Fibroblast of the conjunctiva (primary cell): ENCODE results near the gene RALGPS1.
A peak's percentile ranks its signal among the peaks of the same experiment; 100 is the strongest.

ENCODE experiments used
- DNase-seq: peaks from one replicate; pipeline ENCODE4 v3.0.0-alpha.2; 2010; ENCODE audit warnings: low read depth

RALGPS1 gene

DNA sequence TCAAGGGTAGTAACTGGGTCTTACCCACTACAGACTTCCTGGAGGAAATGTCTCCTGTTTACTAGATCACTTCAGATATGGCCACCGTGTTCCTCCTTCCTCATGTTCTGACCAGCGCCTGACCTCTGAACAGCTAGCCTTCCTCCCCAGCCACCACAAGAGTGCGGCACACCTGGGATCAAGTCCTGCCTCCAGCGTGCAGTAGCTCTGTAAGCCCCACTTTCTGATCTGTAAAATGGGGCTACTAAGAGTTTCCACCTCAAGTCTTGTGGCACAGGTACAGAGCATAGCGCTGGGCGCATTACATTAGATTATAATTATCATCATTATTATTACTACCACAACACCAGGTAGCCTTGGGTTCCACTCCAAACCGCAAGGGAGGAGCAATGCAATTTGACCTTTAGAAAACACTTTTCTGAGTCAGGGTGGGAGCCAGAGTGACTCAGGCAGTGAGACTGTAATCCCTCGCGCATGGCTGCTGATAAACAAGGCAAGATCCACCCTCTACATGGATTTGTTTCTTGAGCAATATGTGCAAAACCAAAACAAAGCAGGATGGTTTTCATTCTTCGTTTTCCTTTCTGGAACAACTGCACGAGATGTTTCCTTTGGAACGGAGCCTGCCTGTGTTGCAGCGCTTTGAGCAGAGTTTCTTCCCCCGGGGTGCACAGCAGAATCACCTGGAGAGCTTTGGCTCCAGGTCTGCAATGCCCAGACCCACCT lies 272.8 kb downstream of the RALGPS1 start:
- DNase-seq = peak; percentile 97

DNA sequence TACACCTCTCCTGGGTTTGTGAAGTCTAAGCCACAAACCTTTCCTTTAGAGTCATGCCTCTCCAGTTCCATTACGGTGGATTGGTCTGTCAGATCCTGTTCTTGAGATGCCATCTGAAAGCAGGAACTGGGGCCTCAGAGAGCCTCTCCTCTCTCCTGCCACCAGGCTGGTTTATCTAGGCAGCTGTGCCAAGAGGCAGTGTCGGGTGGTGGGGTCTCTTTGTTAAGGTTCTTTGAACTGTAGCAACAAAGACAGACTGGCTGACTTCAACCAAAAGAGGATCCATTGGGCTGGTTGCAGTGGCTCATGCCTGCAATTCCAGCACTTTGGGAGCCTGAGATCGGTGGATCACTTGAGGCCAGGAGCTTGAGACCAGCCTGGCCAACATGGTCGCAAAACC lies 273.8 kb downstream of the RALGPS1 start:
- no peak for DNase-seq

DNA sequence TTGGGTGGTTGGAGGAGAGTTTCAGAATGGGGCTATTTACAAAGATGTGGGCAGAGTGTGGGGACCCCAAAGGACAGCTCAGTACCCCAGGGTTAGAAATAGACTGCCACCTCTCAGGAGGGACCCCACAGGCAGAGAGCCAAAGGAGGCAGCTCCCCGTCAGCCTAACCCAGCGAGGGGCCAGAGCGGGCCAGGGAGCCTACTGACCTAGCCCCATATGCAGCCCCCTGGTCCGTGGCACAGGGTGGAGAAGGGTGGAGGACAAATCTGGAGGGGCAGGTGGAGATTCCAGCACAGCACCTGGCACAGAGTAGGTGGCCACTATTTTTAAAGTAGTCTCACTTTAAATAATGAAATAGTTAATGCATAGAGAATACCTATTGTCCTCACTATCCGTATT lies 275.0 kb downstream of the RALGPS1 start:
- DNase-seq = no peak

- DNase-seq = no peak
Measured at GRCh38 chr9:127192744-127193143, 278.2 kb downstream of the RALGPS1 start.

DNA sequence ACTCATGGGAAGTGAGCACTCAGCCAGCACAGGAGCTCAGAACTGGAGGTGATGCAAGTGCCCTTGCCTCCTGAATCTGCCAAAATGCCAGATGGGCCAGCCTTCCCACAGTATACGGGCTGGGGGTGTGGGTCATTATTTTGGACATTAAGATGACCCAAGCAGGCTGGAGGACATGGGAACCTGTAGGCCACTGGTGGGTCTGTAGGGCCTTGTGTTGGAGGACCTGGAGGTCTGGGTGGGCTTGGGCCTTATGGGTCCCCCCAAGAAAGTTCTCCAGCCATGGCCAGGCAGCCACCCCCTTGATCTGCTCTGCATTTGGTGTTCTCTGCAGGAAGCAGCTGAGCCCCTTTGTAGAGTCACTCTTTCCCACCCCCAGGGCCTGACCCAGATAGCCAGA lies 278.9 kb downstream of the RALGPS1 start:
- DNase-seq = no peak

DNA sequence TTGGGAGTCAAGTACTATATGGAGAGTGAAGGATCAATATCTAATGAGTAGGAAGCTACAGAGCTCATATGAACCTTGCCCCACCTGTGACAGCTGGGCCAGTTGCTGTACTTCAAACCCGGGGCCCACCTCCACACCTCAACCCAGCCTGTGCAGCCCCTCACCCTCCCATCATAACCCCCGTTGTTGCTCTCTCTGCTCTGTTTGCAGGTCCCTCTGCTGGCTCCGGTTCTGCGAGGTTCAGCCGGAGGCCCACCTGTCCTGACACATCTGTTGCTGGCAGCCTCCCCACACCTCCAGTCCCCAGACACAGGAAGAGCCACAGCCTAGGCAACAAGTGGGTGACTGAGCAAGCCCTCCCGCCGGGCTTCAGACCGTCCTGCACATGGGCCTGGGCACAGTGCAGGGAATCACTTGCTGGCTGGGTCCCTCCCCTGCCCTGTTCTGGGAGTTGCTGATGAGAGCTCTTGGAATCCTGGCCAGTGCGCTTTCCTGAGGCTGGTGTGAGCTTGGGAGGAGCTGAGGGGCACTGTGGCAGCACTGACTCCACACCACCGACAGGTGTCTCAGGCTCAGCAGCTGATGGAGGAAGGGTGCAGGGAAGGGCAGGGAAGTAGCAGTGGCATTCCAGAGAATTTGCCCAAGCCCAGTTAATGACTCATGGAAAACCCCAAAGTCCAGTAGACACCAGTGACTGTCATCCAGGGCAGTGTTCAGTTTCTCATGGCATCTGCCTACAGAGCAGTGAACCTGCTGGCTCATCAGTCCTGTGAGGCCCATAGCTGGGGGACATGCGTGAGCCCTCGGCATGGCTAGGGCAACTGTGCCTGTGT lies 280.5 kb downstream of the RALGPS1 start:
- DNase-seq = no peak

DNA sequence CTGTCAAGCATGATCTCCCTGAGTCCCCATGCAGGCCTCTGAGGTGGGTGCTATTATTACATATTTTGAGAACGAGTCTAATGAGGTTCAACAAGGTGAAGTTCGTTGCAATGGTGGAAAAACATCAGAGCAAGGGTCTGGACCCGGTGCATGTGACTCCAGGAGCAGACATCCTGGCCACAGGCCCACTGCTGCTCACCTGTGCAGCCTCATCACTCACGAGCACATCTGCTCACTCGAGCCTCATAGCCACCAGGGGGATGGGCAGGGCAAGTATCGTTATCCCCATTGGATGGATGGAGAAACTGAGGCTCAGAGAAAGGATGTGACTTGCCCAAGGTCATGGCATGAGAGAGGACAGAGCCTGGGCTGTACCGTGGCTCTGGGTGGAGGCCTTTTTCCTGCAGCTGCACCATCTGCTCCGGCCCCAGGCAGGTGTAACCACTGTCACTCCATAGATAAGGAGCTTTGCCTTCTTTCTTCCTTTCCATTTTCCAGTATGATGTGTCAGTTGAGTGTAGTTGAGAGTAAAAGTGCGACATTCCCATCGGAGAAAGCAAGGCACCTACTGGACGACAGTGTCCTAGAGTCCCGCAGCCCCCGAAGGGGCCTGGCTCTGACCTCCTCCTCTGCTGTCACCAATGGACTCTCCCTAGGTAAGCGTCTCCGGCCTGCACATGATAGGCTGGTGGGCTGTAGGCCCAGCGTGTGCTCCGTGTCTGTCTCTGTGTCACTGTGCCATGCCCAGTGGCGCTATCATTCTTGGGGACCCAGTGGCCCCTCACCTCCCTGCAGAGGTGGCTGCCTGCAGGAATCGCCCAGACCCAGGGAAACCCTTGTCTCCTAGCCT lies 281.6 kb downstream of the RALGPS1 start:
- no peak for DNase-seq

GRCh38 chr9:127196826-127197145 lies 282.2 kb downstream of the RALGPS1 start:
- no peak for DNase-seq

DNA sequence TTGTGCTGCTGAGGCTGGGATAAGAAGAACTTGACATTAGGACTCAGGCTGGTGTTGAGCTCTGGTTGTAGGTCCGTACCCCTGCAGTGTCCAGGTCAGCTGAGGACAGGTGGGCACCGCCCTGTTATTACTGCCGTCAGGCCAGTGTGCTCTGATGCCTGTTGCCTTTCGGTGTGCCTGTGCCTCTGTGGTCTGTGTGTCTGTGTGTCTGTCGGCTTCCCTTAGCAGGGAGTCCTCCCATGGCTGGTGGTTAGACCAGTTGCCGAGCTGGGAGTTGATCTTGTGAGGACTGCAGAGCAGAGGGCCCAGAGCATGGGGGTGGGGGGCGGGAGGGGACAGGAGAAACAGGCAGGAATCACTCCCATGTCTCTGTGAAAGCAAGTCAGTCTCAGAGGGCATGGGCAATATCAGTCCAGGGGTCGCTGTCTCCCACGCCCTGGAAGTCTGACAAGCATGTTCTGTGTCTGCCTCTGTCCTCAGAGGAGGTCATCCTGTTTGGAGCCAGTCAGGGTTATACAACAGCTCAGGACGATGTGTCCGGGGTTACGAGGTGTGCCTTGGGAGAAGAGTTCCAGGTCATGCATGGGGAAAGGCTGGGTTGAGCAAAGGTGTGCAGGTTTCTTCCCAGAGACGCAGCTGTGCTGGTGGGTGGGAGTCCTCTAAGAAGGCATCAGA lies 282.7 kb downstream of the RALGPS1 start:
- no peak for DNase-seq

GRCh38 chr9:127197861-127198430 lies 283.4 kb downstream of the RALGPS1 start:
- no peak for DNase-seq

GRCh38 chr9:127198587-127198986 lies 284.0 kb downstream of the RALGPS1 start:
- no peak for DNase-seq

DNA sequence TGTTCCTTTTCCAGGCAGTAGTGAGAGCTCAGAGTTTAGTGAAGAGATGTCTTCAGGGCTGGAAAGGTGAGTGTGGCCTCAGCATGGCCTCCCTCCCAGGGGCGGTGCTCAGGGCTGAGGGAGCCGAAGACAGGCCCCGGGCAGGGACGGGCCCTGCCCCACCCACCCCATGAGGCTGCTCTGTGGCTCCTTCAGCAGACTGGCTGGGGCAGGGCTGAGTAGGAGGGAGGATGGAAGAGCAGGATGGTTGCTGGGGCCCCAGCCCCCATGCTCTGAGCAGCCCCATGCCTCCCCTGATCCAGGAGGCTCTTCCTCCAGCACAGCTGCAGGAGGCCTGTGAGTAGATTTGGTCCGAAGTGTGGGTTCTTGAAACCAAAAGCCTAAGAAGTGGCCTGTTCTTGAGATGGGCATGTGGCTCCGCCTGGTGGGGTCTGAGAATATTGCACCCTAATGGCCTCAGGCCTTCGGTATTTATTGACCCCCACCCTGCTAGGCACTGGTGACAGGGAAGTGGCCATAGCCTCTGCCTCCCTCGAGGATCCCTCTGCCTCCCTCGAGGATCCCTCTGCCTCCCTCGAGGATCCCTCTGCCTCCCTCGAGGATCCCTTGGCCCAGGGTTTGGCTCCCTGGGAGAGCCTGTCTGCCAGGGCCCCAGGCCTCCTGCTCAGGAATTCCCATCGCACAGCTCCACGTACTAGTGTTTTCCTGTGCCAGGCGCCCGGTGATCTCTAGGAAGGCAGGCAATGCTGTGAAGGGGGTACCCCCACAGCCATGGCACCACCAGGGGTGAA lies 284.6 kb downstream of the RALGPS1 start:
- DNase-seq = peak; percentile 82

DNA sequence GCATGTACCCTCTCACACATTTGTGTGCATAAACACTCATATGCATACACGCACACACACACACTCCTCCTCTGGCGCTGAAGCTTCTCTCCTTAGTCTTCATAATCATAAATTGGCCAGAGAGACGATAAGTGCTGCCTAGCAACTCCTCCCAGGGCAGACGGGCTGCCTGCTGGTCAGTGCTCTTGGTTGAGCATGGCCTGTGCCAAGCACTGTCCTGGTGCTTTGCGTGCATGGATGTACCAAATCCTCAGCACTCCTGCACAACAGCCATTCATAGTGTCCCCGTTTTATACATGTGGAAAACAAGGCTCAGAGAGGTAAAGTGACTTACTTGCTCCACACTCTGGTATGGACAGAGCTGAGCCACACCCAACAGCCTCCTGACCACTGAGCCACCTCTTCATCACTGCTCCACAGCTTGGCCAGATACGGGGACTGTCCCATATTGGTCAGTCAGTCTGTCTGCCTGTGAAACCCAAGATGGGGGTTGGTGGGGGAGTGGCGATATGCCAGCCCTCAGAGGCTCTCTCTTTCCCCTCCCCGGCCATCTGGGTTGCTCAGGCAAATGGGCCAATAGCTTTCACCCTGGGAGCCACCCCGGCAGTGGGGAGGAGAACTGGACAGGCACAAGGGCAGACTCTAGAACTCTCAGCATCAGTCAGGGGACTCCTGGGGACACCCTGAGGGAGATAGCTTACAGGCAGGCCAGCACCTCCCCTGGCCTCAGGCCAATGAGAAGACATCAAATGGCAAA lies 285.7 kb downstream of the RALGPS1 start:
- DNase-seq = no peak

GRCh38 chr9:127201071-127201541 lies 286.5 kb downstream of the RALGPS1 start:
- DNase-seq = no peak

- no peak for DNase-seq
Measured at GRCh38 chr9:127201731-127202130, 287.1 kb downstream of the RALGPS1 start.

- no peak for DNase-seq
Measured at GRCh38 chr9:127202461-127203169, 288.0 kb downstream of the RALGPS1 start.

DNA sequence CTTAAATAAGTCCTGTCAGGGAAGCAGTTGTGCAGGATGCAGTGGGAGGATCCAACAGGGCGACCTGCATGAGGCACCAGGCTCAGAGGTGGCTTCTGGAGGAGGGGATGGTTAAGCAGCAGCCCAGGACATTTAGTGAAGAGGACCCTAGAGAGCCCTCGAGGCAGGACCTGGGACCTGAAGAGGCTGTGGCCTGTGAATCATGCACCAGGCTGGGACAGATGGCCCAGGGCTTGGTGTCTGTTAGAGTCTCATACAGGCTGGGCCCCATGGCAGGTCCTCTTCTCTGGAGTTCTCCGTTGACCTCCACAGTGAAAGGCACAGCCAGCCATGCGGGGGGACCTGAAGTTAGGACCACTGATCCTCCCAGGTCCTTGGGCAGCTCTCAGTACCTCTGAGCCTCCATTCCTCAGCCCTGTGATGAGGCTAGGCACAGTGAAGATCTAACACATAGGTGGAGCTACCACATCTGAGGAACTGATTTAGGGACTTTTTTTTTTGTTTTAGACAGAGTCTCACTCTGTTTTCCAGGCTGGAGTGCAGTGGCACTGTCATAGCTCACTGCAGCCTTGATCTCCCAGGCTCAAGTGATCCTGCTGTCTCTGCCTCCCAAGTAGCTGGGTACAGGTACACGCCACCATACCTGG lies 289.2 kb downstream of the RALGPS1 start:
- no peak for DNase-seq

- no peak for DNase-seq
Measured at GRCh38 chr9:127204771-127205470, 290.3 kb downstream of the RALGPS1 start.
